HG03175 (cell line): ENCODE data around the gene PDAP1.
"Not testable (repeated sequence)": the region's sequence is repeated elsewhere in the genome, so short reads cannot be mapped to it uniquely, and the experiment has no call there.

Source experiments
- ATAC-seq: cut with Tn5 transposase; IDR thresholded peaks from one replicate; pipeline ENCODE4 v1.9.1; 2021; ENCODE audit warnings: mild to moderate bottlenecking, moderate library complexity; ENCODE audit not compliant: unreplicated experiment

PDAP1 gene, protein sequence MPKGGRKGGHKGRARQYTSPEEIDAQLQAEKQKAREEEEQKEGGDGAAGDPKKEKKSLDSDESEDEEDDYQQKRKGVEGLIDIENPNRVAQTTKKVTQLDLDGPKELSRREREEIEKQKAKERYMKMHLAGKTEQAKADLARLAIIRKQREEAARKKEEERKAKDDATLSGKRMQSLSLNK

DNA sequence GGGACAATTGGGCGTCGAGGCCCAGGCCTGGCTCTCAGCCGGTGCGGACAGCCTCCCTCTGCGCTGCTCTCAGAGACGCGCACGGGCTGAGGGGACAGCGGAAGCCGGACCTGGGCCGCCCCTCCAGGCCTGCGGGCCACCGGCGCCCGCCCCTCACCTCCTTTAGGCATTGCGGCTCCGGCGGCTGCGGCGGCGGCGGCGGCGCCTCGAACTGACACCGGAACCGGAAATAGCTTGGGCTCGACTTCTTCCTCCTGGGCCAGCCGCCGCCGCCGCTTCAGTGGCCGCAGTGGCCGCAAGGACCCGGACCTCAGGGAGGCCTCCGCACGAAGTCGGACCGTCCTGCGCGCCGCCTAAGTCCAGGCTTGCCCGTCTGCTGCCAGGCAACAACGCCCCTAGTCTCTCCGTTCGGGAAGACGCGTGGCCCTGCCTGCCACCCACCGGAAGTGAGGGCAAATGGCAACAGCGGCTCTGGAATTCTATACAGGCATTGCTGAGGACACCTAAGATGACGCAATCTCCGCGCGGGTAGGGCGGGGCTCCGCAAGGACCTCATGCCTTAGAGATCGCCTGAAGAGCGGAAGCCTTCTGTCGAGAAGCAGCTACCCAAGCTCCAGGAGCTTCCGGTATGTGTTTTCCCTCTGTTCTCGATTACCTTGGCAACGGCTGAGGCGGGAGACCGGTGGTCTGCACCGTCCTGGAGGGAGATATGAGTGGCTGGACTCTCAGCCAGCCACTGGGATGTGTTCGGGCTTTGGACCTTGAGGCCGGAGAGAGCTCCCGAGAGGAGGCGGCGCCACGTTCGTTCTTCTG is at the start of gene PDAP1, which contains the start of gene BUD31:
Gene PDAP1 (minus strand): TSS at position 219 of the 813 bp plus-strand sequence. CDS start 49 bp downstream, at position 170.
Gene BUD31 (plus strand): TSS at position 591 of the 813 bp plus-strand sequence. CDS start 2,124 bp downstream, outside the sequence.
- peak; percentile 72 for ATAC-seq

DNA sequence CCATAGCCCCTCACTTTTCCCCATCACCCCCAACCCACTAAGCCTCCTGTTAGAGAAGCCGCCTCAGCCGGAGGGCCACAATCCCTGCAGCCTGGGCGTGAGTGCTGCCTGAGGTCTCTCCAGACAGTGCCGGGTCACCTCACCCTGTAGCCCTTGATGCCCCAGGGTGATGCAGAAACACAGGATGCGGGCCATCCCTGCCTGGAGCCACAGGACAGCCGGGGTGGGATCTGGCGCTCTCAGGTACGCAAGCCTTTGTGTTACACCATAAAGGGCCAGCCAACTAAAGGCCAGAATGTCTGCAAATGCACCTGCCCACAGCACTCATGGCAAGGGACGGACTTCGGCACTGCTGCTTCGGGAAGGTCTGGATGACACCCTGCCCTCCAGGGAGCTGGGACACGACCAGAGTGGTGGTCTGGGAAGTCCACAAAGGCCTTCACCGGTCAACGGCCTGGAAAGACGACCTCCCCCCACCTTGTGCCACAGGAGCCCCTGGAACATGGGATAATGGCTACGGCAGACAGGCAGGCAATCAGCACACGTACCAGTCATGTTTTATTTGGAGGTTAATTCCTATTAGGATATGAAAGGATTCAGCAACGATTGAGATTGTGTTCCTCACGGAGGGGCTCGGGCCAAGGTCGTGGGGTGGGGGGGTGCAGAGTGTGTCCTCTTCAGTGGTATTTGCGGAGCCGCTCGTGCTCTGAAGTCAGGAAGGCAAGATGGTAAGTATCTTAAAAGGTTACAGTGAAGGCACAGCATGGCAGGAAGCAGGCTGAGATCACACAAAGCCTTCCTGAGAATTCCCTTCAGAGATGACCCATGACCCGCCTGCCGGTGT is 49.5 kb upstream of the PDAP1 start:
- ATAC-seq: no peak

DNA sequence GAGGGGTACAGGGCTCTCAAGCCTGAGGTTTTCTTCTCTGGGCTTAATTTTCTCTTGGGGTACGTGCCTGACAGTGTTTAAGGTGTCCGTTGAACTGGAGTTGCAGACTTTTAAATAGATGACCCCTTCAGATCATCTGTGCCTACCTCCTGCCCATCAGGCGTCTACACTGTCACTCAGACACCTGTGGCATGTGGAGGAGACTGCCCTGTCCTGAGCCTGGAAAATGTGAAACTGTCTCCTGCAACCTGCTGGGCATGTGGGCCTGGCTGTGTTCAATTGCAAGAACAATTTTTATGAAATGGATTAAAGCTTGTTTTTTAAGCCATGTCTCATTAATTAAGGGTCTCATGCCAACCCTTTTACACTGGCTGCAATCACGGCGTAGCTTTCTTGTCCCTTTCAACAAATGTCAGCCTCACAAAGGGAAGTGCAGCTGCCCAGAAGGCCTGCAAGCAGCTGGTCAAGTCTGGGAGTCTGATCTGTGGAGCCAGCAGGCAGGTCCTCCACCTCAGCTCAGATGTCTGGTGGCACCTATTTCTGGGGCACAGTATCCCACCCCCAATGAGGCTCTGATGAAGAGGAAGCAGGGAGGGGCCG is 48.8 kb upstream of the PDAP1 start:
- no peak for ATAC-seq

DNA sequence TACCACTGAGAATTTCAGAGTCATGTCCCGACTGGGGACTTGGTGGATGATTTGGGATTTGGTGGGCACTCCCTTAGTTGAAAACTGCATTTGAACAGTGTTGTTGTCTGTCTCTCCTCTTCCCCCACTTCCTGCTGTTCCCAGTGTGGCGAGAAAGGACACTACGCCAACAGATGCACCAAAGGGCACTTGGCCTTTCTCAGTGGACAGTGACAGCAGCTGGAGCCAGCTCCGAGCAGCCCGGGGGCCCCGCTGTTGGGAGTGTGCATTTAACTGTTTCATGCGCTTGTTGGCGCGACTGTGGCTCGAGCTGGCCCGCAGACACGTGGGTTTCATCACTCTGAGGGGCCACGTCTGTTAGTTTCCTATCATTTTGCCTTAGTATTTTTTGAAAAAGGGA is 47.9 kb upstream of the PDAP1 start:
- no peak for ATAC-seq

DNA sequence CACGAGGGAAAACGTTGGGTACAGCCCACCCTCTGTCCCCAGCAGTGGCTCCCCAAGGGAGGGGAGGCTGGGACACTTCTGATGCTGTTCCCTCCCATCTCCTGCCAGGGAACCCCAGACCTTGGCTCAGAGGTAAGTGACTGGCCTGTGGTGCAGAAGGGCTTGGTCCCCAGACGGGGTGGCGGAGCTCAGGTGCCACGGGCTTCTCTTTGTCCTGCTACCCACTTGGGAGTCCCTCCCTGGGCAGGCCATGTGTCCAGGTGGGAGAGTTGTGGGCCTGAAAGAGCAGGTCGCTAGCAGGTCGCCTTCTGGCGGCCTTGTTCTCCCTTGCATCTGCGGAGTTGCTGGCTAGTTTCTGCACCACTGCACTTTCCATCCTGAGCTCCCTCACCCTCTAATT is 47.5 kb upstream of the PDAP1 start:
- ATAC-seq: no peak

DNA sequence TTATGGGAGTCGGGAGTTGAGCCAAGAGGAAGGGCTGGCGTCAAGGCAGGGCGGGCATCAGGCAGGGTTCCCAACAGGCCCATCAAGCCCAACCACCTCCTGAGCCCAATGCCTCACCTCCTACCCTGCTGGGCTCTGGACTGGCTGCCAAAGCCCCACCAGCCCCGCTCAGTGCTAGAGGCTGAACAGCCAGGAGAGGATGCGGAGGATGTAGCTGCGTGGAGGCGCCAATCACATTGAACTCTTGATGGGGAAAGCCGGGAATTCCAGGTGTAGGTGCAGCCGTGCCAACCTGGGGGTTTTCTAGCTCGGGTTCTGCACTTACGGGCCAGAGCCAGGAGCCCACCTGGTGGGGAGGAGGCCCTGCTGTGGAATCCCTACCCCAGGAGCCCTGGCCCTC is 44.7 kb upstream of the PDAP1 start:
- ATAC-seq: no peak

DNA sequence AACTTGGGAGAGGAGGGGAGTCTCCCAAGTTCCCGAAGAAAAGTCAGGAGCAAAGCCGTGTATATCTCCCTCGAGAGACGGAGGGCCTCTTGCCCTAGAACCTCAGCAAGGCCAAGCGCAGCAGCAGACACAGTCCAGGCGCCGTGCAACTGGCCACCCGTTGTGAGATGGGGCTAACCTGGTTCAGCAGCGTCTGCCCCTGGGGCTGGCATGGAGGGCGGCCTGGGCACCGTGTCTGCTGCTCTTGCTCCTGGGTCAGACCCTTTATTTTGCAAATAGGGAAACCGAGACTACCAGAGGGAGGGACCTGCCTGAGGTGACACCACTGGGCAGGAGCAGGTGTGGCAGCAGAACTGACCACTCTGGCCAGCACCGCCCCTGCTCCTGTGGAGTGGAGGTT is 44.1 kb upstream of the PDAP1 start:
- ATAC-seq: no peak

DNA sequence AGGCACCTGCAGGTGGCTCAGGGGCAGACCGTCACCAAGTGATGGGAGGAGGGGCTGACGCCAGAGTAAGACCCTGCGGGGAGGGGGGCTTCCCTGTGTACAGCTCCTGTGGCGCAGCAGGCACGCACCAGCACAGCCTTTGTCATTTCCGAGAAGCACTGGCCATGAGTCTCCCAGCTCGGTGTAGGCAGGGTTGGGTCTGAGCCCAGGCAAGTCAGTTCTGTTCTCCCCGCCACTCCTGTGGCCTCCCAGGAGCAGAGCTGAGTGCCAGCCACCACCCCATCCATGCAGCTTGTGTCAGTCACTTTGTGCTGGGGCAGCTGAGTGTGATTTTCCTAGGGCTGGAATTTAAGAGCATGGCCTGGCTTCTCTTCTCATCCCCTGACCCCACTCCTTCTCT is 43.5 kb upstream of the PDAP1 start:
- ATAC-seq: no peak

DNA sequence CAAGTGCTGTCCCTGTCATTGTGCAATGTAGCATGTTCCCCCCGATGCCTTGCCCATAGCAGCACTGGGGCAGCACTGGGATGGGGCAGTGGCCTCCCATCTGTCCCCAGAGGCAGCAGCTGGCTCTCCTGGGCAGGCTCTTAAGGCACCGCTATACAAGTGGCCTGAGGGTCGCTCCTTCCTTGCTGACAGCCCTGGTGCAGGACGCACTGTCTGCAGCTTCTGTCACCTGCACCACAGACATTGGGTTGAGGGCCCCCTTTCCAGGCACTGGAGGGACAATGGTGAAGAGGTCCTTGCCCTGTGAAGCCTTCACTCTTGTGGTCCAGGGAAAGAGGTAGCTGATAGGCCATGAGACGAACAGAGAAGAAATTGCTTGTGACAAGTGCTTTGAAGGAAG is 40.9 kb upstream of the PDAP1 start:
- ATAC-seq: no peak

DNA sequence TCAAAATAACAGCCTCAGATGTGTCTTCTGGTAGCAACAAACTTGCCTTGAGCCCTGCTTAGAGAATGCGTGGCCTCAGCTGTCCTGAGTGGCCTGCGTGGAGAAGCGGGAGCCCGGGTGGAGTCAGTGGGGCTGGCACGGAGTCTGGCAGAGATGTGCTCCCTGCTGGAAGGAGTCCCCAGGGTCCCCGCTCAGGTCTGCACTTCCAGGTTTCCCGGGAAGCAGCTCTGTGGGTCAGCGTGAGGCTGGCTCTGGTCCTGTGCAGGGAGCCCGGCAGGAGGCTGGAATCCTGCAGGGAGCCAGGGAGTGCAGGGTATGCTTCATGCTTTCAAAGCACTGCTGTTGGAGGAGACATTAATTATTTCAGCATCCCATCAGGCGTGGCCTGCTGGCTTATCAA is 40.5 kb upstream of the PDAP1 start:
- no peak for ATAC-seq

DNA sequence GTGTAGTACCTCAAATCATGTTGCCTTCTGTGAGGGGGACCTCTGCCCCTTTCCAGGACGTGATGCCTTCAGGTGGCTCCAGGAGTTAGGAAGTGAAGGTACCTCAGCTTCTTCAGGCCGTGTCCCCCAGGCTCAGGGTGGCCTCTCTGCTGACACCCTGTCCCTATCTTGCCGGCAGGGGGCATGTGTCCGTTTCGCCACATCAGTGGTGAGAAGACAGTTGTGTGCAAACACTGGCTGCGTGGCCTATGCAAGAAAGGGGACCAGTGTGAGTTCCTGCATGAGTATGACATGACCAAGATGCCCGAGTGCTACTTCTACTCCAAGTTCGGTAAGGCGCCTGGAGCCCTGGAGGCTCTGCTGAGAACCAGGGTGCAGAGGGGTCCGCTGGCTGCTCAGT is 39.5 kb upstream of the PDAP1 start:
- ATAC-seq: no peak

DNA sequence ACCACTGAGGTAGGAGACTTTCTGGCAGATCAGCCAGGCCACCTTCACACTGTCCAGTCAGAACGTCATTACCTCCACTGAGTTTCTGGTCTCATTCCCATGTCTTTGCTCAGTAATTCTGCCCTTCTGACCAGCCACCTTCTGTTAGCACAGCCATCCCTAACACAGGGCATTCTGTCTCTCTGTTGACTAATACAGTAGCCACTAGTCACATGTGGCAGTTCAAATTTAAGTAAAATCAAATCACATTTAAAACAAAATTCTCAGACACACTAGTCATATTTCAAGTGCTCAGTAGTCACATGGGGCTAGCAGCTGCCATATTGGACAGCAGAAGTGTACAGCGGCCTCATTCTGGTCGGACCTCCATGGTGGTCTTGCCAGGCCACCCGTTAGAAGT is 37.7 kb upstream of the PDAP1 start:
- no peak for ATAC-seq

DNA sequence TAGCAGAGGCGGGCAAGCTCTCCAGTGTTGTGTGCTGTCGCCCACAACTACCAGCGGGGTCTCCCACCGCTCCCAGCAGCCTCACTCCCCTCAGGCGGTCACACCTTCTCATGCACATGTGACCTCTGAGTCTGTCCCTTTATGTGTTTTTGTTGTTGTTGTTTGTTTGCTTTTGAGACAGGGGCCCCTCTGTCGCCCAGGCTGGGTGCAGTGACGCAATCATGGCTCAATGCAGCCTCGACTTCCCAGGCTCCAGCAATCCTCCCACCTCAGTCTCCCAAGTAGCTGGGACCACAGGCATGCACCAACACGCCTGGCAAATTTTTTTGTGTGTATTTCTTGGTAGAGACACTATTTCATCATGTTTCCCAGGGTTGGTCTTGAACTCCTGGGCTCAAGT is 31.8 kb upstream of the PDAP1 start:
- no peak for ATAC-seq

DNA sequence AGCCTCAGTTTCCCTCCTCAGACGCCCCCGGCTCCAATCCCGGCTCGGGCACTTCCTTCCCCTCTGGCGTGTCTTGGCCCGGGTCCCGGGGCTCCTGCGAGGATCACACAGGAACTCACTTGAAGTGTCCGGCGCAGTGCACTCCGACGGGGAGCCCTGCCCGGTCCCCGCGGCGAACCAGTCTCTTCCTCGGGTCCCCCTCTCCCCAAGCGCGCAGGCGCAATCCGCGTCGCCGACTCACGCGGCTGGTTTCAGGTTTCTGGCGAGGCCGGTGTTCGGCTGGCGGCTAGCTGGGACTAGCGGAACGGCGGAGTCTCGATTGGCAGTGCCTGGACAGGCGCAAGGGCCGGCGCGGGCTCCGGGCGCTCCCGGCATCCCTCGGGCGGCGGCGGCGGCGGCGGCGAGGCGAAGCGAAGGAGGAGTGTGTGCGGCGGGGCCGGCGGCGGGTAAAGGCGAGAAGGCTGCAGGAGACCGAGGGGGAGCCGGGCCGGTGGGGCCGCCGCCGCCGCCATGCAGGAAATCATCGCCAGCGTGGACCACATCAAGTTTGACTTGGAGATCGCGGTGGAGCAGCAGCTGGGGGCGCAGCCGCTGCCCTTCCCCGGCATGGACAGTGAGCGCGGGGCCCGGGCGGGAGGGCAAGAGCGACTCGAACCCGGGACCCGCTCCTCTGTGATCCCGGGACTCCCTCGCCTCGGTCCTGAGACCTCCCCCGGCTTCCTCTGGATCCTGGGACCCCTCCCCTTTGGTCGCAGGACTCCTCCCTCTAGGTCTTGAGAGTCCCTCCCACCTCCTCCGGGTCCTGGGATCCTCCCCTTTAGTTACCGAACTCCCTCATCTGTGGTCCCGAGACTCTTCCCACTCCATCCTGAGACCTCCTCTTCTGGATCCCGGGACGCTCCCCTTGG is 30.4 kb upstream of the PDAP1 start, which contains the start of the genes CPSF4 and PTCD1:
Gene CPSF4 (plus strand): TSS at position 371 of the 908 bp plus-strand sequence. CDS start 140 bp downstream, at position 511.
Gene PTCD1 (minus strand): TSS at position 226 of the 908 bp plus-strand sequence. CDS start 3,556 bp downstream, outside the sequence.
- ATAC-seq: peak; percentile 90

DNA sequence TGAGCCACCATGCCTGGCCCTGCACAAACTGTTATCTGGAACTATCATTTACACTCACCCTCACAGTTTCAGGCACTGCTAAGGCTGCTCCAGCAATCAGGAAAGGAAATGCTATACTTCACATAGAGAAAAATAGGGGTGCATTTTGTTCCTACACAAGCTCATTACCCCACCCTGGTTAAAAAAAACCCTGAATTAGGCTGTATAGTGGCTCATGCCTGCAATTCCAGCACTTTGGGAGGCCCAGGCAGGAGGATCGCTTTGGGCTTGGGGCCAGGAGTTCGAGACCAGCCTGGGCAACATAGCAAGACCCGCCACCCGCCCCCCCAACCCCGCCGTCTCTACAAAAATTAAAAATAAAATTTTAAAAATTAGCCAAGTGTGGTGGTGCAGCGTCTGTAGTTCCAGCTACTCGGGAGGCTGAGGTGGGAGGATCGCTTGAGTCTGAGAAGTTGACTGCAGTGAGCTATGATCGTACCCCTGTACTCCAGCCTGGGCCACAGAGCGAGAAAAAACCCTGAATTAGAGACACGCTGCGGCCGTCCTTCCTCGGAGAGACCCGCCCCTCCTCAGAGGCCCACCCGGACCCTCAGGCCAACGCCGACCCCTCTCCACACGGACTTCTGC is 29.7 kb upstream of the PDAP1 start:
- ATAC-seq: peak; percentile 3

DNA sequence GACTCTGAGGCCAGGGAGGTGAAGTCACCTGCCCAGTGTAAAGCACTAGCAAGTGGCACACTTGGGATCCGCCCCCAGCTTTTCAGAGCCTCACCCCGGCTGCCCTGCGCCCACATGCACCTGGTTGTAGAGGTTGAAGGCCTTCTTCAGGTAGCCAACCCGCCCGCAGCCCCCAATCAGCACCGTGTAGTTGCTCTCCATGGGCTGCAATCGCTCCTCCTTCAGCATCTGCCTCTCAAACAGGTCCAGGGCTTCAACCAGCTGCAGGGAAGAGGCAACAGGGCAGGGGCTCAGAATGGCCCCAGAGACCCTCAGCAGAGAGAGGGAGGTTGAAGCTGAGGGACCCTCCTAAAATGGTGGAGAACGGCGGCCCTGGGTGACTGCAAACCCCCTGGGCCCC is 24.8 kb upstream of the PDAP1 start:
- ATAC-seq: no peak

DNA sequence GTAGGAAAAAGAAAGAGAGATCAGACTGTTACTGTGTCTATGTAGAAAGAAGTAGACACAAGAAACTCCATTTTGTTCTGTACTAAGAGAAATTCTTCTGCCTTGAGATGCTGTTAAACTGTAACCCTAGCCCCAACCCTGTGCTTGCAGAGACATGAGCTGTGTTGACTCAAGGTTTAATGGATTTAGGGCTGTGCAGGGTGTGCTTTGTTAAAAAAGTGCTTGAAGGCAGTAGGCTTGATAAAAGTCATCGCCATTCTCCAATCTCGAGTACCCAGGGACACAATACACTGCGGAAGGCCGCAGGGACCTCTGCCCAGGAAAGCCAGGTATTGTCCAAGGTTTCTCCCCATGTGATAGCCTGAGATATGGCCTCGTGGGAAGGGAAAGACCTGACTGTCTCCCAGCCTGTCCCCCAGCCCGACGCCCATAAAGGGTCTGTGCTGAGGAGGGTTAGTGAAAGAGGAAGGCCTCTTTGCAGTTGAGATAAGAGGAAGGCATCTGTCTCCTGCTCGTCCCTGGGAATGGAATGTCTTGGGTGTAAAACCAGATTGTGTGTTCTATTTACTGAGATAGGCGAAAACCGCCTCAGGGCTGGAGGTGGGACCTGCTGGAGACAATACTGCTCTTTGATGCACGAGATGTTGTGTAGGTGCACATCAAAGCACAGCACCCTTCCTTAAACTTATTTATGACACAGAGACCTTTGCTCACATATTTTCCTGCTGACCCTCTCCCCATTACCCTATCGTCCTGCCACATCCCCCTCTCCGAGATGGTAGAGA is 23.6 kb upstream of the PDAP1 start:
- not testable (repeated sequence) for ATAC-seq

DNA sequence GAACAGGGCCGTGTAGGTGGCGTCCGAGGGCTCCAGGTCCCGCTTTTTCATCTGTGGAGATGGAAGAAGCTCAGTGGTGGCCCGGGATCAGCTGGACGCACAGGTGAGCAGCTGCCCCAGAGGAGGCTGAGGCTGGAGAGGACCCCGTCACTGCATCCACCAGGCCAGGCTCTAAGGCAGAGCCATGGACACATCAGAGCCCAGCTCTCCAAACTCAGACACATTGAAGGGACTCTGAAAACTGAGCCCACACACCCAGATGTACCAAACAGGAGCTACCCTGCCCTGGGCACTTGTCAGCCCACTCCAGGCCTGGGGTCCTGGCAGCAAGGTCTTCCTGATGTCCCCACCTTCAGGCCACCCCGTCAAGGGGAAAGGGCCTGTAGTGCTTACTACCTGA is 21.4 kb upstream of the PDAP1 start:
- no peak for ATAC-seq
